Heart left ventricle (tissue), 16 donors: Measurements from ENCODE around the gene MYH10. TPM values are rescaled to one million over a fixed set of nuclear protein-coding genes. Genes with fewer than 3 reads are reported as not detected.

ENCODE experiments used
- ATAC-seq, 4 donors: fragments of 200-7000 bp; cut with Tn5 transposase; one replicate each; pipeline ENCODE4 v1.9.1; 2020 to 2022; ENCODE audit warnings: moderate library complexity in 4 of 4, mild to moderate bottlenecking in 3 of 4, moderate number of reproducible peaks in 1 of 4
- DNase-seq, 5 donors: peaks; one replicate each; pipeline ENCODE4 v3.0.0-alpha.2; 2020
- H3K27ac ChIP-seq, 12 donors: fragments of 200-600 bp; sonication (generic) in 4 of 12; one replicate each; pipeline versions ENCODE4 v1.5.0 to v1.8.0; 2016 to 2022; ENCODE audit warnings: mild to moderate bottlenecking in 2 of 12
- H3K27me3 ChIP-seq, 9 donors: fragments of 200-600 bp; sonication (generic) in 2 of 9; one replicate each; pipeline versions ENCODE4 v1.5.1 to v1.8.0; 2016 to 2022; ENCODE audit warnings: mild to moderate bottlenecking in 3 of 9
- H3K36me3 ChIP-seq, 9 donors: fragments of 200-600 bp; sonication (generic) in 2 of 9; one replicate each; pipeline versions ENCODE4 v1.5.0 to v1.8.0; 2018 to 2022; ENCODE audit warnings: mild to moderate bottlenecking in 2 of 9
- H3K4me1 ChIP-seq, 12 donors: fragments of 200-600 bp; sonication (generic) in 4 of 12; one replicate each; pipeline versions ENCODE4 v1.5.0 to v1.8.0; 2016 to 2022; ENCODE audit warnings: mild to moderate bottlenecking in 3 of 12
- H3K4me3 ChIP-seq, 12 donors: fragments of 200-600 bp; sonication (generic) in 4 of 12; one replicate each; pipeline versions ENCODE4 v1.5.0 to v1.8.0; 2017 to 2022; ENCODE audit warnings: mild to moderate bottlenecking in 9 of 12, moderate library complexity in 4 of 12
- H3K9me3 ChIP-seq, 12 donors: fragments of 200-600 bp; sonication (generic) in 4 of 12; one replicate each; pipeline versions ENCODE4 v1.5.0 to v1.8.0; 2016 to 2022; ENCODE audit warnings: mild to moderate bottlenecking in 1 of 12
- POLR2A ChIP-seq, 2 donors: fragments of 450-650 bp; IDR thresholded peaks; one replicate each; pipeline ENCODE4 v1.6.1; 2017; ENCODE audit warnings: antibody characterized with exemption in 2 of 2, mild to moderate bottlenecking in 2 of 2, moderate library complexity in 2 of 2
- WGBS, 4 donors: extraction: QIAGEN DNeasy Blood & Tissue Kit in 2 of 4; methylation state at CpG; one replicate each; pipeline versions ENCODE4 v1.1.5 to v1.1.7; 2013 to 2018; 5-methylcytosine and 5-hydroxymethylcytosine counted together
- intact Hi-C, 10 donors: fragments of 100-400 bp; cut with DNase I; formaldehyde crosslinking; loops; one replicate each; pipeline versions ENCODE4 v1.11.1 to v1.14.2; 2022
- polyA plus RNA-seq, 2 donors: library from polyadenylated mRNA; stranded (reverse); fragments of 200-250 nt; gene quantifications; one replicate each; pipeline ENCODE4 v1.2.3, GENCODE V29; 2013
- total RNA-seq, 9 donors: library from RNA; depleted of rRNA in 2 of 9; stranded (reverse); fragments of >200 nt in 2 of 9; fragmentation: NEBNext Ultra II Directional in 3 of 9; extraction: Animal tissue kit (Norgen Biotek cat#: 25700) in 3 of 9; gene quantifications; one replicate each; pipeline versions ENCODE4 v1.1.0 to v1.2.4, GENCODE V29; 2016 to 2023
- TF ChIP-seq, protein P1 (sequence below), 12 donors: fragments of 200-600 bp; sonication (generic) in 4 of 12; IDR thresholded peaks; one replicate each; pipeline versions ENCODE4 v1.5.0 to v1.8.0; 2018 to 2022; ENCODE audit warnings: antibody characterized with exemption in 12 of 12, mild to moderate bottlenecking in 5 of 12
- donor health status: ischemic (EF 13 %, LVEDD 7.1; RV severe dilation, severe dysfunction).
- donor health status: healthy with polysubstance abuse.
- donor health status: DM: no; HTN: yes; CAD: no.
- donor health status: DM: no; HTN: no; CAD: no.
- donor health status: ischemic (EF 25% LVEDD 6.9; RV normal size, moderate dysfunction).
- donor health status: ischemic (EF 25% LVEDD 5.7; RV mildly dilated, moderate dysfunction).
- donor health status: healthy.
- donor health status: DM: yes; HTN: yes; CAD: no.
- donor health status: ischemic (EF 35%, LVEDD 5.7; RV mildly dilated, moderate dysfunction).
- donor health status: nonischemic (EF 11% LVEDD 7.7; RV severe dilation, severe dysfunction).
- donor health status: DM: yes; HTN: yes; CAD: no.
- donor health status: PGD.
- donor health status: ischemic (EF 29% LVEDD 5.4; RV normal size, mild dysfunction).
- donor health status: nonischemic (EF 23%, LVEDD 6.1; RV moderate dilation, normal function).

The MYH10 gene
- total and polyA plus RNA-seq, 11 donors: 10.6 to 62.1 (median 35.2) TPM

DNA sequence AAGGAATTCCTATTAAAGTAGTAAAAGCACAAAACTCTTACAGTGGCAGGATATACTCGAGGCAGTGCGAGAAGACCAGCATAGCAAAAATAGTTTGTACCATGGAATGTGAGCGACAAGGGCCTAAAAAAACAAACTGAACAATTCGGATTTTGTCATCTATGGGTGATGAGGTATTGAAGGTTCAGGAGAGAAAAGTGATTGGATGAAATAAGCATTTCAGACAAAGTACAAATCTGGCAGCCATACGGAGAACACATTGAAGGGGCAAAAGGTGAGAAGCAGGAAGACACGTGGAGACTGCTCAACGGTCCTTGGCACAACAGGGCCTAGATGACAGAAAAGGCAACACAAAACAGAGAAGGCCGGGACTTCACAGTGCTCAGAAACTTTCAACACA lies 22.5 kb downstream of the MYH10 start:
- intact Hi-C loops: no loop called here
- H3K27ac ChIP-seq: peak overlapping the region in 6 of 12 donors; percentile 2 to 43 (median 11)
- H3K36me3 ChIP-seq: peaks cover 0 to 14% (median 0%) of the 10 kb centered on the region in 9 donors
- no peaks in the 10 kb centered on the region for H3K27me3 ChIP-seq
- ATAC-seq: peak in 1 of 4 donors; percentile 19
- H3K4me3 ChIP-seq: no peak overlapping the region
- H3K4me1 ChIP-seq: peaks cover 3 to 56% (median 38%) of the 10 kb centered on the region in 12 donors
- WGBS, 4 donors: 40 to 52% (median 47%) methylated on average over 8 of the region's 8 CpGs
- no peak for DNase-seq
- H3K9me3 ChIP-seq: peaks cover 0 to 9% (median 0%) of the 10 kb centered on the region in 12 donors
- TF ChIP-seq, protein P1, sequence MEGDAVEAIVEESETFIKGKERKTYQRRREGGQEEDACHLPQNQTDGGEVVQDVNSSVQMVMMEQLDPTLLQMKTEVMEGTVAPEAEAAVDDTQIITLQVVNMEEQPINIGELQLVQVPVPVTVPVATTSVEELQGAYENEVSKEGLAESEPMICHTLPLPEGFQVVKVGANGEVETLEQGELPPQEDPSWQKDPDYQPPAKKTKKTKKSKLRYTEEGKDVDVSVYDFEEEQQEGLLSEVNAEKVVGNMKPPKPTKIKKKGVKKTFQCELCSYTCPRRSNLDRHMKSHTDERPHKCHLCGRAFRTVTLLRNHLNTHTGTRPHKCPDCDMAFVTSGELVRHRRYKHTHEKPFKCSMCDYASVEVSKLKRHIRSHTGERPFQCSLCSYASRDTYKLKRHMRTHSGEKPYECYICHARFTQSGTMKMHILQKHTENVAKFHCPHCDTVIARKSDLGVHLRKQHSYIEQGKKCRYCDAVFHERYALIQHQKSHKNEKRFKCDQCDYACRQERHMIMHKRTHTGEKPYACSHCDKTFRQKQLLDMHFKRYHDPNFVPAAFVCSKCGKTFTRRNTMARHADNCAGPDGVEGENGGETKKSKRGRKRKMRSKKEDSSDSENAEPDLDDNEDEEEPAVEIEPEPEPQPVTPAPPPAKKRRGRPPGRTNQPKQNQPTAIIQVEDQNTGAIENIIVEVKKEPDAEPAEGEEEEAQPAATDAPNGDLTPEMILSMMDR (IDR thresholded peaks at IDR 0.05): no peak
- TF ChIP-seq POLR2A (IDR thresholded peaks at IDR 0.05): no peak

DNA sequence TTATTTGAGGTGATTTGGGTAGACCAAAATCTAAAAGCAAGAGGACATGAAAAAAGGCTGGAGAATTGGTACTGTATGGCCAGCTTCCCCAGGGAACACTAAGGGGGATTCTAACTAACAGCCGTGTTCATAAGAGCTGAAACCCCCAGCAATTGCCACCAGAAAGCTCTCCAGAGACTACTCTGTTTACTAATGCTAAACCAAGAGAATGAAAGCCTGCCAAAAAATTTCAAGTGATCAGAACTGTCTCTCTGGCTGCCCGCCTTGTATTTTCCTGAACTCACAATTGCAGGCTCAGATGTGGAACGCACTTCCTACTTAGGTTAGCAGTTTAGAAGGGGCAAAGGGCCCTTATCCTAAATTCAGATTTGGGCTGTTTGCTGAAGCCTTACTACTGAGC lies 24.1 kb downstream of the MYH10 start:
- peaks cover 0 to 9% (median 0%) of the 10 kb centered on the region in 12 donors for H3K9me3 ChIP-seq
- H3K27ac ChIP-seq: peak overlapping the region in 11 of 12 donors; percentile 38 to 71 (median 53)
- peaks cover 0 to 14% (median 0%) of the 10 kb centered on the region in 9 donors for H3K36me3 ChIP-seq
- DNase-seq (peak in 4 of 5 donors; percentile 25 to 42 (median 37)), ATAC-seq (peak; percentile 24 to 83 (median 78))
- H3K27me3 ChIP-seq: no peaks in the 10 kb centered on the region
- peaks cover 0 to 43% (median 32%) of the 10 kb centered on the region in 12 donors for H3K4me1 ChIP-seq
- 3 to 15% (median 10%) methylated on average over 3 of the region's 3 CpGs for WGBS, 4 donors
- no peak for TF ChIP-seq POLR2A (IDR thresholded peaks at IDR 0.05)
- TF ChIP-seq, protein P1 (IDR thresholded peaks at IDR 0.05): no peak
- intact Hi-C loops: no loop called here
- peak overlapping the region in 2 of 12 donors; percentile 2 to 9 for H3K4me3 ChIP-seq

DNA sequence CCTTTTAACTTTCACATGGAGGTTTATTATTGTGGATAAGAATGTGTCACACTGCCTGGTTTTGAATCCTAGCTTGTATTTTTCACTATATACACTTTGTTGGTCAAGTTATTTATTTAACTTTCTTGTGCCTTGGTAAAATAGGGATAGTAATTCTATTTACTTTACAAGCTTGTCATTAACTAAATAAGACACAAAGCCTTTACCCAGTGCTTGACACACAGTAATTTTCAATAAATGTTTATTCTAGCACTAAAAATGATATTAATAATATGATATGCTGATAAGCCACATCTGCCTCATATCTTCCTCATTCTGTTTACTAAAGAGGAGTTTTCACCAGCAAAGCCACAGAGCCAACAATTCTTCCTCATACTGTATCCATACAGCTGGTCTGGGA lies 27.8 kb downstream of the MYH10 start:
- no peak for TF ChIP-seq POLR2A (IDR thresholded peaks at IDR 0.05)
- TF ChIP-seq, protein P1 (IDR thresholded peaks at IDR 0.05): no peak
- no peak overlapping the region for H3K27ac ChIP-seq
- H3K27me3 ChIP-seq: no peaks in the 10 kb centered on the region
- peaks cover 0 to 24% (median 19%) of the 10 kb centered on the region in 12 donors for H3K4me1 ChIP-seq
- no peak overlapping the region for H3K4me3 ChIP-seq
- intact Hi-C loops: no loop called here
- peaks cover 0 to 23% (median 0%) of the 10 kb centered on the region in 9 donors for H3K36me3 ChIP-seq
- no peaks in the 10 kb centered on the region for H3K9me3 ChIP-seq
- DNase-seq: no peak
- ATAC-seq: no peak

DNA sequence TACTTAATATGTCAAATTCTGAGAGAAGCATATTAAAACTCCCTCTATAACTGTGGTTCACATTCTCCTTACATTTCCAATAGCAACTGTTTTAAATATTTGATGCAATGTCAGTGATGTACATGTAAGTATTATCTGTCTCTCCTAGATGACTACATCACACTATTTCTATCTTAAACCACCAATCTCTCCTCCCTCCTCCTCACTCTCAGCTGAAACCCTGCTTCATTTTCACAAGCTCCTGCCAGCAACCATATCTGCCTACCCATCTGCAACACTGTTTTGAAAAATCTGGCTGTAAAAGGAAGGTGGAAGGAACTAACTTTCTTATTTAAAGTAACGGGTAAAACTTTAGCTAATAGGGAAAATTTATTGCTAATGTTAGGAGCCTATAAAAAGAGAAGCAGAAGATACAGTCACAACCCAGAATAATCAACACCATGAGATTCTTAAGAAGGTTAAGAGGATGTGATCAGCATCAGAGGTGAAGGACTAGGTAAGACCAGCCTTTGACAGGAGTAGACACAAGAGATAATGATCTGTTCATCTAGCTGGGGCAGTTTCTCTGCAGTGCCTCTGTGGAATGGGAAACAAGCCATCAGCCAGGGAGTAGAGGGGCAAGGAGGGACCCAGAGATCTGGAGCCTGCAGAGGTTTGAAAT lies 31.0 kb downstream of the MYH10 start:
- H3K4me1 ChIP-seq: no peaks in the 10 kb centered on the region
- H3K4me3 ChIP-seq: no peak overlapping the region
- H3K9me3 ChIP-seq: no peaks in the 10 kb centered on the region
- no peak overlapping the region for H3K27ac ChIP-seq
- 94 to 98% (median 95%) methylated on average over 1 of the region's 1 CpG for WGBS, 4 donors
- intact Hi-C loops: no loop called here
- DNase-seq (no peak), ATAC-seq (no peak)
- H3K36me3 ChIP-seq: peaks cover 0 to 23% (median 0%) of the 10 kb centered on the region in 9 donors
- H3K27me3 ChIP-seq: no peaks in the 10 kb centered on the region
- TF ChIP-seq, protein P1 (IDR thresholded peaks at IDR 0.05): no peak
- no peak for TF ChIP-seq POLR2A (IDR thresholded peaks at IDR 0.05)
